HepG2 (cell line): ENCODE results near the gene ATP6V0A1. TPM values are rescaled to one million over a fixed set of nuclear protein-coding genes. Genes with fewer than 3 reads are reported as not detected.

Experiments used
- ATAC-seq: fragments of 200-7000 bp; cut with Tn5 transposase; 3 replicates; pipeline ENCODE4 v1.9.1; 2020; ENCODE audit warnings: mild to moderate bottlenecking, moderate library complexity
- BruUV-seq: library from RNA; stranded (reverse); fragments of 400-500 nt; replicated peaks from 2 replicates; lab custom pipeline; 2021; lab: Mats Ljungman, UMichigan
- CTCF ChIA-PET: fragments of 300-600 bp; formaldehyde crosslinking; extraction: SDS; loops from one replicate; lab custom pipeline; 2021; ENCODE audit warnings: low total read pairs, inconsistent platforms, low intra/inter-chr PET ratio; lab: Yijun Ruan, JAX
- POLR2A ChIA-PET: fragments of 350-600 bp; sonication (Branson Sonifier 250); formaldehyde crosslinking; loops from one replicate; lab custom pipeline; 2020; ENCODE audit warnings: antibody characterized with exemption, inconsistent platforms; lab: Yijun Ruan, JAX
- DNase-seq: peaks from one replicate; pipeline ENCODE4 v3.0.0-alpha.2; 2015; ENCODE audit warnings: low spot score
- FAIRE-seq: peaks from 3 replicates; lab custom pipeline; 2011; peaks lifted over from hg19 to GRCh38; lab: Jason Lieb, UNC
- H2AFZ ChIP-seq: one replicate; pipeline ENCODE4 v1.6.1; 2011; ENCODE audit warnings: low read length, inconsistent platforms
- H3K27ac ChIP-seq: fragments of 300-600 bp; 3 replicates; pipeline ENCODE4 v1.8.0; 2011; ENCODE audit warnings: mixed run types, mild to moderate bottlenecking, mixed read lengths, low read length, inconsistent platforms; ENCODE audit not compliant: insufficient read depth; ENCODE audit errors: extremely low read length
- H3K27me3 ChIP-seq, 2 experiments: fragments of 200-600 bp in 1 of 2; 2 replicates in 1 of 2; 3 replicates in 1 of 2; pipeline versions ENCODE4 v1.6.0 to v1.8.0; 2011; ENCODE audit warnings: low read length in 2 of 2, mild to moderate bottlenecking in 2 of 2, moderate library complexity in 2 of 2, inconsistent platforms in 1 of 2; ENCODE audit not compliant: insufficient read depth in 2 of 2, control insufficient read depth in 1 of 2
- H3K36me3 ChIP-seq, 2 experiments: fragments of 200-600 bp in 1 of 2; replicated peaks in 1 of 2; 2 replicates in 1 of 2; 3 replicates in 1 of 2; pipeline versions ENCODE4 v1.5.1 to v1.8.0; 2011; ENCODE audit warnings: low read length in 2 of 2, inconsistent platforms in 1 of 2; ENCODE audit not compliant: insufficient read depth in 2 of 2, control insufficient read depth in 1 of 2
- H3K4me1 ChIP-seq: 2 replicates; pipeline ENCODE4 v1.5.1; 2012; ENCODE audit warnings: low read length, inconsistent platforms; ENCODE audit not compliant: insufficient read depth
- H3K4me2 ChIP-seq: 2 replicates; pipeline ENCODE4 v1.6.0; 2011; ENCODE audit warnings: low read depth, low read length, inconsistent platforms
- H3K4me3 ChIP-seq, 3 experiments: fragments of 200-600 bp in 1 of 3; sonication (generic), shearing (Covaris generic) in 1 of 3; replicated peaks in 1 of 3; 2 replicates each; pipeline ENCODE4 v1.5.1; 2011 to 2016; ENCODE audit warnings: low read length in 3 of 3, inconsistent platforms in 2 of 3, low read depth in 2 of 3, mild to moderate bottlenecking in 2 of 3, control low read depth in 1 of 3, mixed read lengths in 1 of 3; ENCODE audit not compliant: insufficient read depth in 1 of 3
- H3K79me2 ChIP-seq: one replicate; pipeline ENCODE4 v1.6.1; 2011; ENCODE audit warnings: low read length, inconsistent platforms; ENCODE audit not compliant: insufficient read depth
- H3K9ac ChIP-seq: 2 replicates; pipeline ENCODE4 v1.6.0; 2011; ENCODE audit warnings: mild to moderate bottlenecking, low read depth, low read length, inconsistent platforms; ENCODE audit not compliant: insufficient read depth
- H3K9me3 ChIP-seq: 2 replicates; pipeline ENCODE4 v1.5.1; 2012; ENCODE audit warnings: mild to moderate bottlenecking, low read length
- H4K20me1 ChIP-seq: 2 replicates; pipeline ENCODE4 v1.6.0; 2011; ENCODE audit warnings: inconsistent platforms, mild to moderate bottlenecking, low read length, moderate library complexity; ENCODE audit not compliant: insufficient read depth
- ATF1 ChIP-seq: IDR thresholded peaks from 2 replicates; pipeline ENCODE4 v1.6.1; 2016; ENCODE audit warnings: mild to moderate bottlenecking, control low read depth
- RAD21 ChIP-seq: fragments of 450-650 bp; formaldehyde crosslinking; IDR thresholded peaks from 2 replicates; pipeline ENCODE4 v1.5.0; 2020; ENCODE audit warnings: mild to moderate bottlenecking
- SIX4 ChIP-seq: sonication (generic); formaldehyde crosslinking; IDR thresholded peaks from 2 replicates; pipeline ENCODE4 v1.4.0; 2020; ENCODE audit warnings: missing genetic modification reagents
- SMC3 ChIP-seq: IDR thresholded peaks from 2 replicates; pipeline ENCODE4 v1.6.1; 2011; ENCODE audit warnings: low read length, improper control_type of control experiment
- STAG1 ChIP-seq: sonication (generic); formaldehyde crosslinking; IDR thresholded peaks from 2 replicates; pipeline ENCODE4 v1.4.0; 2020; ENCODE audit warnings: missing genetic modification reagents
- TEAD3 ChIP-seq: optimal IDR thresholded peaks from 2 replicates; pipeline ENCODE3; 2016; ENCODE audit warnings: borderline replicate concordance
- ZFP41 ChIP-seq: sonication (generic); formaldehyde crosslinking; IDR thresholded peaks from 2 replicates; pipeline ENCODE4 v1.4.0; 2020; ENCODE audit warnings: mild to moderate bottlenecking, missing genetic modification reagents, borderline replicate concordance
- ZFP62 ChIP-seq: sonication (generic); formaldehyde crosslinking; IDR thresholded peaks from 2 replicates; pipeline ENCODE4 v1.4.0; 2020; ENCODE audit warnings: missing genetic modification reagents
- ZNF543 ChIP-seq: sonication (generic); formaldehyde crosslinking; IDR thresholded peaks from 2 replicates; pipeline ENCODE4 v1.4.0; 2020; ENCODE audit warnings: mild to moderate bottlenecking, missing genetic modification reagents
- WGBS: methylation state at CpG from one replicate; pipeline ENCODE4 v1.1.6; 2017; ENCODE audit warnings: low lambda C conversion rate; 5-methylcytosine and 5-hydroxymethylcytosine counted together
- in situ Hi-C: cut with HindIII; loops from 2 replicates; pipeline ENCODE4 v1.10.0; 2017; ENCODE audit warnings: low pct_unique_long_range_greater_than_20kb; ENCODE audit not compliant: extremely low pct_ligation_motif_present
- intact Hi-C: fragments of 100-400 bp; cut with micrococcal nuclease; formaldehyde crosslinking; loops from one replicate; pipeline ENCODE4 v1.10.0; 2022; ENCODE audit not compliant: unreplicated experiment
- polyA plus RNA-seq, 8 experiments: library from polyadenylated mRNA; depleted of rRNA in 3 of 8; stranded (reverse) in 7 of 8; unstranded in 1 of 8; fragments of >200 nt; fragmentation: Illumina TruSeq in 4 of 8; extraction: Trizol in 4 of 8; gene quantifications; 2 replicates each; pipeline versions ENCODE4 v1.2.1 to v1.2.3, GENCODE V29; 2011 to 2016; ENCODE audit warnings: low read depth in 4 of 8, missing spikeins in 1 of 8, mixed read lengths in 1 of 8; ENCODE audit not compliant: insufficient read depth in 1 of 8
- total RNA-seq, 5 experiments: library from RNA; depleted of rRNA; stranded (reverse); fragments of >200 nt; fragmentation: Illumina TruSeq; extraction: Trizol; gene quantifications; 2 replicates each; pipeline ENCODE4 v1.2.3, GENCODE V29; 2016; ENCODE audit warnings: low read depth in 1 of 5
- TF ChIP-seq, protein P1 (sequence below): sonication (generic); formaldehyde crosslinking; IDR thresholded peaks from 2 replicates; pipeline ENCODE4 v1.5.0; 2020; ENCODE audit warnings: mild to moderate bottlenecking, missing genetic modification reagents, borderline replicate concordance
- TF ChIP-seq, protein P2 (sequence below): sonication (generic); formaldehyde crosslinking; IDR thresholded peaks from 2 replicates; pipeline ENCODE4 v1.5.0; 2020; ENCODE audit warnings: mild to moderate bottlenecking, missing genetic modification reagents, moderate library complexity

Gene ATP6V0A1
- total and polyA plus RNA-seq, 2 of the 13 experiments (the other 11 are each of a cell fraction or from before 2014, with no cell fraction given), result 27.9 to 54.1 TPM

DNA sequence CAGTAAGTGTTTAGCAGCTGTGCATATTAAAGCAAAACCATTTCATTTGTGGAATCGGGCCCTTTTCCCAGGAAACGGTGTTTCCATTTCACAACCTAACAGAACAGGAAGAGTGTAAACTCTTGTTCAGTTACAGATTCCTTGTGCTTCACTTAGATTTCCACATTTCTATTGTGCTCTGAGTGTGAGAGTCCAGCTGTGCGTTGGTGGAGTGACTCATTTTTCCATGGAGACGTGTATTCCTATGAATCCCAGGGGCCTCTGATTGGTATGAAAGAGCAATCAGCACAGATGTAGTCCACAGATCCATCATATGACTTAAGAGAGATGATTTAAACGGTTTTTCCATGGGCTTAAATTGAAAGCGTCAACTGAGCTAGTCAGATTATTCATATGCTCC lies 22.3 kb upstream of the ATP6V0A1 start (continued):
- TF ChIP-seq TEAD3, result peak; percentile 46
- TF ChIP-seq, all 625 proteins: peak for 29

DNA sequence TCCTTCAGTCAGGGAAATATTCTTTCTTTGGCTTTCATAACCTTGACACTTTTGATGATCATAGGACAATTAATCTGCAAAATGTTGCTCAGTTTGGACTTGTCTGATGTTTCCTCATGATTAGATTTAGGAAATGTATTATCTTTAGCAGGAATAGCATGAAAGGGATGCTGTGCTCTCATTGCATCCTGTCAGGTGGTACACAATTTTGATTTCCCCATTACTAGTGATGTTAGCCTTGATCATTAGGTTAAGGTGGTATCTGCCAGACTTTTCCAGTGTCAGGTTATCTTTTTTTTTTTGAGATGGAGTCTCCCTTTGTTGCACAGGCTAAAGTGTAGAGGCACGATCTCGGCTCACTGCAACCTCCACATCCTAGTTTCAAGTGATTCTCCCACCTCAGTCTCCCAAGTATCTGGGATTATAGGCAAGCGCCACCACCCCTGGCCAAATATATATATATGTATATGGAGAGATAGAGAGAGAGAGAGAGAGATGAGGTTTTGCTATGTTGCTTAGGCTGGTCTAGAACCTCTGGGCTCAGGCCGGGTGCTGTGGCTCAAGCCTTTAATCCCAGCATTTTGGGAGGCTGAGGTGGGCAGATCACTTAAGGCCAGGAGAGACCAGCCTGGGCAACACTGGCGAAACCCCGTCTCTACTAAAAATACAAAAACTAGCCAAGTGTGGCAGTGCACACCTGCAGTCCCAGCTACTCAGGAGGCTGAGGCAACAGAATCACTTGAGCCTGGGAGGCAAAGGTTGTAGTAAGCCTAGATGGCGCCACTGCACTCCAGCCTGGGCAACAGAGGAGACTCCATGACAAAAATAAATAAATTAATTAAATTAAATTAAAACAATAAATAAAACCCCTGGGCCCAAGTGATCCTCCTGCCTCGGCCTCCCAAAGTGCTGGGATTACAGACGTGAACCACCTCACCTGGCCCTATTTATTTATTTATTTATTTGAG lies 19.8 kb upstream of the ATP6V0A1 start:
- FAIRE-seq (no peak), DNase-seq (peak; percentile 39), ATAC-seq (0 out of 3 replicates have a peak, but pooled peaks have one; percentile 20)
- Histone ChIP-seq H3K36me3 (no peaks in the 10 kb centered on the region), H3K4me3 (no peak overlapping the region), H3K4me2 (no peak overlapping the region), H4K20me1 (no peaks in the 10 kb centered on the region), H2AFZ (no peak overlapping the region), H3K79me2 (no peaks in the 10 kb centered on the region), H3K27me3 (no peaks in the 10 kb centered on the region), H3K4me1 (peaks cover 60% of the 10 kb centered on the region), H3K9me3 (no peaks in the 10 kb centered on the region), H3K9ac (no peak overlapping the region), H3K27ac (no peak overlapping the region)
- no TSS peak for BruUV-seq
- in situ Hi-C loops, result no loop called here
- WGBS, result 52% methylated on average over 9 of the region's 9 CpGs
- CTCF ChIA-PET, result interaction anchor here (1.3 kb wide), 1 partner anchor 88 kb away, joined by 3 read pairs; no protein-coding TSS in a partner anchor
- TF ChIP-seq SMC3, result 0 out of 2 replicates have a peak, but pooled peaks have one; percentile 20
- TF ChIP-seq ZNF543 (CRISPR knock-in tag), result no peak
- no peak for TF ChIP-seq SIX4 (CRISPR knock-in tag)
- TF ChIP-seq, protein P1, sequence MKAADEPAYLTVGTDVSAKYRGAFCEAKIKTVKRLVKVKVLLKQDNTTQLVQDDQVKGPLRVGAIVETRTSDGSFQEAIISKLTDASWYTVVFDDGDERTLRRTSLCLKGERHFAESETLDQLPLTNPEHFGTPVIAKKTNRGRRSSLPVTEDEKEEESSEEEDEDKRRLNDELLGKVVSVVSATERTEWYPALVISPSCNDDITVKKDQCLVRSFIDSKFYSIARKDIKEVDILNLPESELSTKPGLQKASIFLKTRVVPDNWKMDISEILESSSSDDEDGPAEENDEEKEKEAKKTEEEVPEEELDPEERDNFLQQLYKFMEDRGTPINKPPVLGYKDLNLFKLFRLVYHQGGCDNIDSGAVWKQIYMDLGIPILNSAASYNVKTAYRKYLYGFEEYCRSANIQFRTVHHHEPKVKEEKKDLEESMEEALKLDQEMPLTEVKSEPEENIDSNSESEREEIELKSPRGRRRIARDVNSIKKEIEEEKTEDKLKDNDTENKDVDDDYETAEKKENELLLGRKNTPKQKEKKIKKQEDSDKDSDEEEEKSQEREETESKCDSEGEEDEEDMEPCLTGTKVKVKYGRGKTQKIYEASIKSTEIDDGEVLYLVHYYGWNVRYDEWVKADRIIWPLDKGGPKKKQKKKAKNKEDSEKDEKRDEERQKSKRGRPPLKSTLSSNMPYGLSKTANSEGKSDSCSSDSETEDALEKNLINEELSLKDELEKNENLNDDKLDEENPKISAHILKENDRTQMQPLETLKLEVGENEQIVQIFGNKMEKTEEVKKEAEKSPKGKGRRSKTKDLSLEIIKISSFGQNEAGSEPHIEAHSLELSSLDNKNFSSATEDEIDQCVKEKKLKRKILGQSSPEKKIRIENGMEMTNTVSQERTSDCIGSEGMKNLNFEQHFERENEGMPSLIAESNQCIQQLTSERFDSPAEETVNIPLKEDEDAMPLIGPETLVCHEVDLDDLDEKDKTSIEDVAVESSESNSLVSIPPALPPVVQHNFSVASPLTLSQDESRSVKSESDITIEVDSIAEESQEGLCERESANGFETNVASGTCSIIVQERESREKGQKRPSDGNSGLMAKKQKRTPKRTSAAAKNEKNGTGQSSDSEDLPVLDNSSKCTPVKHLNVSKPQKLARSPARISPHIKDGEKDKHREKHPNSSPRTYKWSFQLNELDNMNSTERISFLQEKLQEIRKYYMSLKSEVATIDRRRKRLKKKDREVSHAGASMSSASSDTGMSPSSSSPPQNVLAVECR (CRISPR knock-in tag), result peak; percentile 25; the same call in 1 of the 2 replicates
- TF ChIP-seq STAG1 (CRISPR knock-in tag), result peak; percentile 54
- no peak for TF ChIP-seq ZFP62
- 0 out of 2 replicates have a peak, but pooled peaks have one; percentile 25 for TF ChIP-seq RAD21 (CRISPR knock-in tag)
- TF ChIP-seq ATF1 (CRISPR knock-in tag), result no peak
- TF ChIP-seq ZFP41, result no peak
- TF ChIP-seq, protein P2, sequence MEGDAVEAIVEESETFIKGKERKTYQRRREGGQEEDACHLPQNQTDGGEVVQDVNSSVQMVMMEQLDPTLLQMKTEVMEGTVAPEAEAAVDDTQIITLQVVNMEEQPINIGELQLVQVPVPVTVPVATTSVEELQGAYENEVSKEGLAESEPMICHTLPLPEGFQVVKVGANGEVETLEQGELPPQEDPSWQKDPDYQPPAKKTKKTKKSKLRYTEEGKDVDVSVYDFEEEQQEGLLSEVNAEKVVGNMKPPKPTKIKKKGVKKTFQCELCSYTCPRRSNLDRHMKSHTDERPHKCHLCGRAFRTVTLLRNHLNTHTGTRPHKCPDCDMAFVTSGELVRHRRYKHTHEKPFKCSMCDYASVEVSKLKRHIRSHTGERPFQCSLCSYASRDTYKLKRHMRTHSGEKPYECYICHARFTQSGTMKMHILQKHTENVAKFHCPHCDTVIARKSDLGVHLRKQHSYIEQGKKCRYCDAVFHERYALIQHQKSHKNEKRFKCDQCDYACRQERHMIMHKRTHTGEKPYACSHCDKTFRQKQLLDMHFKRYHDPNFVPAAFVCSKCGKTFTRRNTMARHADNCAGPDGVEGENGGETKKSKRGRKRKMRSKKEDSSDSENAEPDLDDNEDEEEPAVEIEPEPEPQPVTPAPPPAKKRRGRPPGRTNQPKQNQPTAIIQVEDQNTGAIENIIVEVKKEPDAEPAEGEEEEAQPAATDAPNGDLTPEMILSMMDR (CRISPR knock-in tag), result peak; percentile 60
- intact Hi-C loops, result no loop called here
- POLR2A ChIA-PET, result interaction anchor here (0.6 kb wide), 1 partner anchor 97 kb away, joined by 3 read pairs; no protein-coding TSS in a partner anchor
